H1 (cell line): ENCODE data around the gene ADAM12.
A peak's percentile ranks its signal among the peaks of the same experiment; 100 is the strongest.

Experiments used
- ASH2L ChIP-seq: fragments of 200-600, 300-600 bp; sonication (generic); IDR thresholded peaks from one replicate; pipeline ENCODE4 v1.7.1; 2017; ENCODE audit warnings: low read length
- CTCF ChIP-seq, 3 experiments: IDR thresholded peaks; 1 replicate in 2 of 3; 2 replicates in 1 of 3; pipeline versions ENCODE4 v1.5.1 to v1.6.1; 2011; ENCODE audit warnings: low read length in 3 of 3, mild to moderate bottlenecking in 3 of 3, inconsistent platforms in 2 of 3, low read depth in 1 of 3, moderate library complexity in 1 of 3; ENCODE audit not compliant: insufficient read depth in 1 of 3; ENCODE audit errors: control extremely low read depth in 1 of 3
- EZH2 ChIP-seq: fragments of 200-600 bp; sonication (generic); IDR thresholded peaks from 2 replicates; pipeline ENCODE4 v1.7.1; 2012; ENCODE audit warnings: low read depth, mild to moderate bottlenecking, moderate library complexity, low read length, inconsistent platforms; ENCODE audit not compliant: severe bottlenecking
- GABPA ChIP-seq: IDR thresholded peaks from 2 replicates; pipeline ENCODE4 v1.6.1; 2011; ENCODE audit warnings: mild to moderate bottlenecking, low read length, moderate library complexity, borderline replicate concordance; ENCODE audit not compliant: insufficient read depth
- JUN ChIP-seq: IDR thresholded peaks from 2 replicates; pipeline ENCODE4 v1.6.1; 2011; ENCODE audit warnings: low read depth, mild to moderate bottlenecking, improper control_type of control experiment, low read length
- POLR2A ChIP-seq, 2 experiments: IDR thresholded peaks; 1 replicate in 1 of 2; 2 replicates in 1 of 2; pipeline ENCODE4 v1.6.1; 2011; ENCODE audit warnings: low read depth in 2 of 2, low read length in 2 of 2, mild to moderate bottlenecking in 2 of 2; ENCODE audit errors: control extremely low read depth in 1 of 2
- POLR2AphosphoS5 ChIP-seq: IDR thresholded peaks from 2 replicates; pipeline ENCODE4 v1.6.1; 2011; ENCODE audit warnings: low read depth, low read length
- TEAD4 ChIP-seq: IDR thresholded peaks from 2 replicates; pipeline ENCODE4 v1.6.1; 2012; ENCODE audit warnings: low read depth, low read length, inconsistent platforms, mixed read lengths
- USF2 ChIP-seq: IDR thresholded peaks from 2 replicates; pipeline ENCODE4 v1.6.1; 2011; ENCODE audit warnings: low read length, improper control_type of control experiment

GRCh38 chr10:125976960-125977605 is 411.2 kb downstream of the ADAM12 start:
- TF ChIP-seq CTCF (IDR thresholded peaks at IDR 0.05; ENCODE audit: control extremely low read depth in 1 of 3, insufficient read depth in 1 of 3, low read depth in 1 of 3, low read length in 3 of 3) (peak; percentile 23 to 69 (median 63)), POLR2AphosphoS5 (no peak), ASH2L (no peak), USF2 (no peak), EZH2 (no peak), GABPA (no peak), TEAD4 (no peak), POLR2A (IDR thresholded peaks at IDR 0.05; ENCODE audit: control extremely low read depth in 1 of 2, low read depth in 2 of 2, low read length in 2 of 2) (no peak), JUN (no peak)
